Spleen (tissue), 11 donors: ENCODE measurements around the gene MPPED2. TPM values are rescaled to one million over a fixed set of nuclear protein-coding genes. Genes with fewer than 3 reads are reported as not detected.

Experiments
- DNase-seq: peaks from one replicate; pipeline ENCODE4 v3.0.0-alpha.2; 2020
- H3K27ac ChIP-seq, 8 donors: fragments of 200-600 bp; sonication (generic) in 7 of 8; 1 replicate in 4 of 8; 2 replicates in 4 of 8; pipeline versions ENCODE4 v1.5.0 to v1.8.0; 2016 to 2021; ENCODE audit warnings: inconsistent platforms in 4 of 8, mild to moderate bottlenecking in 4 of 8, moderate library complexity in 1 of 8
- H3K27me3 ChIP-seq, 7 donors: fragments of 200-600 bp; sonication (generic) in 6 of 7; replicated peaks in 1 of 7; 1 replicate in 4 of 7; 2 replicates in 3 of 7; pipeline versions ENCODE4 v1.5.0 to v1.8.0; 2016 to 2021; ENCODE audit warnings: inconsistent platforms in 3 of 7, mild to moderate bottlenecking in 1 of 7
- H3K36me3 ChIP-seq, 6 donors: fragments of 200-600 bp; sonication (generic) in 5 of 6; 1 replicate in 4 of 6; 2 replicates in 2 of 6; pipeline versions ENCODE4 v1.5.0 to v1.8.0; 2016 to 2021; ENCODE audit warnings: inconsistent platforms in 2 of 6
- H3K4me1 ChIP-seq, 6 donors: fragments of 200-600 bp; sonication (generic) in 5 of 6; 1 replicate in 3 of 6; 2 replicates in 3 of 6; pipeline versions ENCODE4 v1.5.0 to v1.8.0; 2016 to 2021; ENCODE audit warnings: inconsistent platforms in 3 of 6
- H3K4me3 ChIP-seq, 8 donors: fragments of 200-600 bp; sonication (generic) in 7 of 8; 1 replicate in 4 of 8; 2 replicates in 4 of 8; pipeline versions ENCODE4 v1.5.0 to v1.8.0; 2016 to 2021; ENCODE audit warnings: inconsistent platforms in 4 of 8, mild to moderate bottlenecking in 4 of 8, moderate library complexity in 2 of 8
- H3K9me3 ChIP-seq, 8 donors: fragments of 200-600 bp; sonication (generic) in 7 of 8; 1 replicate in 4 of 8; 2 replicates in 4 of 8; pipeline versions ENCODE4 v1.5.0 to v1.8.0; 2016 to 2021; ENCODE audit warnings: inconsistent platforms in 4 of 8
- POLR2A ChIP-seq, 3 donors: fragments of 450-650 bp; IDR thresholded peaks; one replicate each; pipeline ENCODE4 v1.5.1; 2017; ENCODE audit warnings: antibody characterized with exemption in 3 of 3, mild to moderate bottlenecking in 1 of 3
- POLR2AphosphoS5 ChIP-seq, 3 donors: sonication (generic); formaldehyde crosslinking; IDR thresholded peaks; one replicate each; pipeline ENCODE4 v1.5.1; 2017; ENCODE audit warnings: antibody characterized with exemption in 3 of 3
- WGBS, 5 donors: extraction: QIAGEN DNeasy Blood & Tissue Kit in 3 of 5; methylation state at CpG; one replicate each; pipeline versions ENCODE4 v1.1.5 to v1.1.7; 2013 to 2018; 5-methylcytosine and 5-hydroxymethylcytosine counted together
- intact Hi-C: fragments of 100-400 bp; cut with DNase I; formaldehyde crosslinking; loops from one replicate; pipeline ENCODE4 v1.15.0; 2023; ENCODE audit warnings: low total_unique reads
- polyA plus RNA-seq, 3 donors: library from polyadenylated mRNA; stranded (reverse); fragments of 200-250 nt; gene quantifications; one replicate each; pipeline ENCODE4 v1.2.1, GENCODE V29; 2013
- total RNA-seq, 7 donors: library from RNA; depleted of rRNA in 3 of 7; stranded (reverse); fragments of >200 nt in 3 of 7; fragmentation: NEBNext Ultra II Directional in 4 of 7; extraction: Animal tissue kit (Norgen Biotek cat#: 25700) in 4 of 7; gene quantifications; one replicate each; pipeline versions ENCODE4 v1.1.0 to v1.2.1, GENCODE V29; 2016 to 2021
- TF ChIP-seq, protein P1 (sequence below), 11 experiments: fragments of 200-600 bp in 7 of 11; fragments of 450-650 bp in 4 of 11; sonication (generic) in 4 of 11; IDR thresholded peaks in 8 of 11; conservative IDR thresholded peaks in 3 of 11; 1 replicate in 7 of 11; 2 replicates in 4 of 11; pipeline versions ENCODE4 v1.4.0 to v1.8.0; 2016 to 2021; ENCODE audit warnings: antibody characterized with exemption in 11 of 11, inconsistent platforms in 4 of 11, mild to moderate bottlenecking in 1 of 11
- donor health status: healthy with polysubstance abuse.
- donor health status: DM: no; HTN: no; CAD: no; lungs with moderate emphysema.
- donor health status: DM: no; HTN: no; CAD: no.
- donor health status: Bipolar disorder and iron deficiency.
- donor health status: healthy.
- donor health status: DM: no; HTN: no; CAD: no.
- donor health status: DM: yes; HTN: yes; CAD: no.

The MPPED2 gene
- total and polyA plus RNA-seq, 10 donors: 0.72 to 14.6 (median 5.2) TPM

DNA sequence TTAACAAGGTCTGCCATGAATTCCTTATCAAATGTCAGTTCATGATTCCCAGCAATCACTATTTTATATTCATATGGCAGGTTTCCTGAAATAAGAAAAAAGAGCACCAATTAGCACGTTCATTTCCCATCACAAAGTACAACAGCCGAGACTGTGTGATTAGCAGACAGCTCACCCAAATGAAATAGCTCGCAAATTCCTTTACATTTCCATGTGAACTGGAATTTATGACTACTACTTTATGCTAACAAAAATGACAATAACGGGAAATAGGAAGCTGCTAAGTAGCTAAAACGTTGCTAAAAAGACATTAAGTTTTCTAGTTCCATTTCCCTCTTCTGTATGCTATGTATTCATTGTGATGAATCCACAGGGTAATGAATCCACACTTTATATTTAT lies 90.7 kb downstream of the MPPED2 start:
- Histone ChIP-seq H3K27me3 (no peaks in the 10 kb centered on the region), H3K4me1 (no peaks in the 10 kb centered on the region), H3K4me3 (no peak overlapping the region), H3K27ac (no peak overlapping the region), H3K9me3 (no peaks in the 10 kb centered on the region), H3K36me3 (no peaks in the 10 kb centered on the region)
- no peak for DNase-seq
- 50 to 66% (median 63%) methylated on average over 5 of the region's 5 CpGs for WGBS, 5 donors
- intact Hi-C loops: no loop called here
- TF ChIP-seq, protein P1, sequence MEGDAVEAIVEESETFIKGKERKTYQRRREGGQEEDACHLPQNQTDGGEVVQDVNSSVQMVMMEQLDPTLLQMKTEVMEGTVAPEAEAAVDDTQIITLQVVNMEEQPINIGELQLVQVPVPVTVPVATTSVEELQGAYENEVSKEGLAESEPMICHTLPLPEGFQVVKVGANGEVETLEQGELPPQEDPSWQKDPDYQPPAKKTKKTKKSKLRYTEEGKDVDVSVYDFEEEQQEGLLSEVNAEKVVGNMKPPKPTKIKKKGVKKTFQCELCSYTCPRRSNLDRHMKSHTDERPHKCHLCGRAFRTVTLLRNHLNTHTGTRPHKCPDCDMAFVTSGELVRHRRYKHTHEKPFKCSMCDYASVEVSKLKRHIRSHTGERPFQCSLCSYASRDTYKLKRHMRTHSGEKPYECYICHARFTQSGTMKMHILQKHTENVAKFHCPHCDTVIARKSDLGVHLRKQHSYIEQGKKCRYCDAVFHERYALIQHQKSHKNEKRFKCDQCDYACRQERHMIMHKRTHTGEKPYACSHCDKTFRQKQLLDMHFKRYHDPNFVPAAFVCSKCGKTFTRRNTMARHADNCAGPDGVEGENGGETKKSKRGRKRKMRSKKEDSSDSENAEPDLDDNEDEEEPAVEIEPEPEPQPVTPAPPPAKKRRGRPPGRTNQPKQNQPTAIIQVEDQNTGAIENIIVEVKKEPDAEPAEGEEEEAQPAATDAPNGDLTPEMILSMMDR (IDR thresholded peaks at IDR 0.05 in 8 of 11, conservative IDR thresholded peaks at IDR 0.05 in 3 of 11): no peak
- no peak for TF ChIP-seq POLR2A (IDR thresholded peaks at IDR 0.05)
- TF ChIP-seq POLR2AphosphoS5 (IDR thresholded peaks at IDR 0.05): no peak

DNA sequence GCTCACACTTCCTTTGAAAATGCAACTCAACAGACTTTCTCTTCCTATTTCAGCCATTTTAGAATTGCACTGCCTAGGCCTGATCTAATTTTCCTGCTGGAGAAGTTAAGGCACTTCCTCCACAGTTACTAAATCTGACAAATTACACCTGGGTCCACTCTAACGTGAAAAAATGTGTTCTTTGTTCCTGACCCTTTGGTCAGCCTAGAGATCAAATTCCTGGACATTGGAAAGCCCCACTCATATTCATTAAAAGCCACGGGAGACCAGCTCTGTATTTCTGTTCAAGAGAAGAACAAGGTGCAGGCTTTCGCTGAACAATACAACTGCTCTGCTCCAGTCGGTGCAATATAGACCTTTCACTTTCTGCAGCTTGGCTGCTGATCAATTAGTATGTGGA lies 96.6 kb downstream of the MPPED2 start:
- Histone ChIP-seq H3K36me3 (no peaks in the 10 kb centered on the region), H3K9me3 (no peaks in the 10 kb centered on the region), H3K27ac (no peak overlapping the region), H3K4me3 (no peak overlapping the region), H3K4me1 (peaks cover 0 to 10% (median 0%) of the 10 kb centered on the region in 6 donors), H3K27me3 (no peaks in the 10 kb centered on the region)
- WGBS, 5 donors: 53 to 75% (median 65%) methylated on average over 4 of the region's 4 CpGs
- no peak for DNase-seq
- intact Hi-C loops: no loop called here
- TF ChIP-seq, protein P1 (IDR thresholded peaks at IDR 0.05 in 8 of 11, conservative IDR thresholded peaks at IDR 0.05 in 3 of 11): no peak
- TF ChIP-seq POLR2AphosphoS5 (IDR thresholded peaks at IDR 0.05): no peak
- no peak for TF ChIP-seq POLR2A (IDR thresholded peaks at IDR 0.05)

DNA sequence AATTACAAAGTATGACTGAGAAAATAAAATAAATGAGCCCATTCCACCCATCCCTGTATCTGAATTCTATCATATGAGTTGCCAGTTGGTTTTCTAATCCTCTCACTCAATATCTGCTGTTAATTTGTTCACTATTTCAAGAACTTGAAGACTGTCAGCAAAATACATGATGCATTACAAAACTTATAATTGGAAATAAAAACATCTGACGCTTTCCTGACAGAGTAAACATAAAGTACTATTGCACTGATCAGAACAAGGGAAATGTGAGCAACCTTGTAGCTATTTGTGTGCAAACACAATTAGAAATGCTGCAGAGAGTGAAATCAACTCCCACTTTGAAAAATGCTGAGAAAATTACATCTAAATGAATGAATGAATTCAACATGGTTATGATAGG lies 97.1 kb downstream of the MPPED2 start:
- intact Hi-C loops: no loop called here
- H3K27me3 ChIP-seq: no peaks in the 10 kb centered on the region
- H3K36me3 ChIP-seq: no peaks in the 10 kb centered on the region
- TF ChIP-seq POLR2AphosphoS5 (IDR thresholded peaks at IDR 0.05): no peak
- TF ChIP-seq, protein P1 (IDR thresholded peaks at IDR 0.05 in 8 of 11, conservative IDR thresholded peaks at IDR 0.05 in 3 of 11): no peak
- H3K4me3 ChIP-seq: no peak overlapping the region
- no peak for DNase-seq
- H3K4me1 ChIP-seq: peaks cover 0 to 10% (median 0%) of the 10 kb centered on the region in 6 donors
- WGBS, 5 donors: 82 to 87% (median 85%) methylated on average over 1 of the region's 1 CpG
- H3K9me3 ChIP-seq: no peaks in the 10 kb centered on the region
- H3K27ac ChIP-seq: peak overlapping the region in 1 of 8 donors; percentile 61

DNA sequence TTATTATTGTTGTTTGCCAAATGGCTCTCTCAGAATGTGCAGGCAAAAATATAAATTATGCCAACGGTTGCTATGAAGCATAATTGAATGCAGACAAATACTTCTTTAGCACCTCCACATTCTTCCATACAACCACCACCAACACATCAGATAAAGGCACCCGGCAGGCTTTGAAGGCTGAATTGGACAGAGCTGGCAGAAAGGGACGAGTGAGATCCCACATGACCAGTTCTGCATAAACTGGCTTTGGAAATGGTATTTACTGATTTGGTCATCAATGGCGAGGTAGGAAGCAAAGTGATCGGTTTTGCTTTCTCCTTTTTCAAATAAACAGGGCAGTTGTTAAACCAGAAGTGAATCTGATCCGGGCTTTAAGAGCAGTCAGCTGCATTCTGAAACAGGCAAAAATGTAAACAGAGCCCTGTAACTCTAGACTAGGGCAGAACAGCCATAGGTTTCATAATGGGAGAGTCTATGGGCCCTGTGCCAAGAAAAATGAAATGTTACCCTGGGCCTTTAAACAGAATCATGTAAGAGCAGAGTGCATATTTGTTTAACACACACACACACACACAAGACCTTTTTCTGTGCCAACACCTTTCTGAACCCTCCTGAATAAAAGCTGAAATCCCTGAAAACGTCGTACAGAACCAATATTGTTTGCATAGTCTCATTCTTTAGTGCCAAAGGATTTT lies 97.7 kb downstream of the MPPED2 start:
- Histone ChIP-seq H3K4me3 (no peak overlapping the region), H3K27ac (peak overlapping the region in 4 of 8 donors; percentile 48 to 61 (median 53)), H3K27me3 (no peaks in the 10 kb centered on the region), H3K4me1 (peaks cover 0 to 10% (median 0%) of the 10 kb centered on the region in 6 donors), H3K36me3 (no peaks in the 10 kb centered on the region), H3K9me3 (no peaks in the 10 kb centered on the region)
- intact Hi-C loops: no loop called here
- TF ChIP-seq, protein P1 (IDR thresholded peaks at IDR 0.05 in 8 of 11, conservative IDR thresholded peaks at IDR 0.05 in 3 of 11): no peak
- TF ChIP-seq POLR2A (IDR thresholded peaks at IDR 0.05): no peak
- no peak for TF ChIP-seq POLR2AphosphoS5 (IDR thresholded peaks at IDR 0.05)
- DNase-seq: no peak
- 60 to 77% (median 71%) methylated on average over 8 of the region's 8 CpGs for WGBS, 5 donors
